ENCODE results near the gene POR.
"Not testable (repeated sequence)": the region's sequence is repeated elsewhere in the genome, so short reads cannot be mapped to it uniquely, and the experiment has no call there.

Gene POR

DNA sequence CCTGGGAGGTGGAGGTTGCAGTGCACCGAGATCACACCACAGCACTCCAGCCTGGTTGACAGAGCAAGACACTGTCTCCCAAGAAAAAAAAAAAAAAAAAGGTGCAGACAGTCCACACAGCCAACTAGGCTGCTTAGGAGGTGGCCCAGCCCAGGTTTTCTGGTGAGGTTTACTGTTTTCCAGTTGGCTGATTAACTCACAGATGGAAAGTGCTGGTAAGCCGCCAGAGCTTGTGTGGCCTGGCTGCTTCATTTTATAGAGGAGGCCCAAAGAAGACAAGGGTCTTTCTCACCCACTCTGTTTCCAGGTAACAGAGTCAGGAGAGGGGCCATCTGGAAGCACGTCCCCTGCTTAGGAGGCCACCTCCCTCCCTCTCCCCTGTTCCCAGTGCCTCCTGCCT, 29.9 kb upstream of the POR start:
- no peak for DNase-seq (ENCODE audit: low read depth)

DNA sequence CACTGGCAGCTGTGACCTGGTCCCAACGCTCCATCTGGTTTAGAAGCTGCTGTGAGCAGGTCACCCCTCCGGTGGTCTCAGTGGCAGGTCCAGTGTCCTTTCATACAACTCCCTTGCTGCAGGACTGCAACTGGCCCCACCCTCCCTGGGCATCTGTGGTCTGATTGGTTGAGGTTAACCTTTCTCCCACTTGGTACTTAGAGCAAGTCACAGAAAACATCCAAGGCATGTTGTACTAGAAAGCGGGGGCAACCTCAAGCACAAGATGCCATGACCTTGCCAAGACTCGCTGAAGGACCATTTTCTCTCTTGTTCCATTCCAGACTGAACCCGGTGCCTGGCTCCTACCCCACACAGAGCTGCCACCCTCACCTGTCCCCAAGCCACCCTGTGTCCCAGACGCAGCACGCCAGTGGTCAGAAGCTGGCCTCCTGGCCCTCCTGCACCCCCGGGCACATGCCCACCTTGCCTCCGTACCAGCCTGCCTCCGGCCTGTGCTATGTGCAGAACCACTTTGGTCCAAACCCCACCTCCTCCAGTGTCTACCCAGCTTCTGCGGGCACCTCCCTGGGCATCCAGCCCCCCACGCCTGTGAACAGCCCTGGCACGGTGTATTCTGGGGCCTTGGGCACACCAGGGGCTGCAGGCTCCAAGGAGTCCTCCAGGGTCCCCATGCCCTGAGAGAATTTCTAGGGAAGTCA, 27.1 kb upstream of the POR start:
- no peak for DNase-seq (ENCODE audit: low read depth)

DNA sequence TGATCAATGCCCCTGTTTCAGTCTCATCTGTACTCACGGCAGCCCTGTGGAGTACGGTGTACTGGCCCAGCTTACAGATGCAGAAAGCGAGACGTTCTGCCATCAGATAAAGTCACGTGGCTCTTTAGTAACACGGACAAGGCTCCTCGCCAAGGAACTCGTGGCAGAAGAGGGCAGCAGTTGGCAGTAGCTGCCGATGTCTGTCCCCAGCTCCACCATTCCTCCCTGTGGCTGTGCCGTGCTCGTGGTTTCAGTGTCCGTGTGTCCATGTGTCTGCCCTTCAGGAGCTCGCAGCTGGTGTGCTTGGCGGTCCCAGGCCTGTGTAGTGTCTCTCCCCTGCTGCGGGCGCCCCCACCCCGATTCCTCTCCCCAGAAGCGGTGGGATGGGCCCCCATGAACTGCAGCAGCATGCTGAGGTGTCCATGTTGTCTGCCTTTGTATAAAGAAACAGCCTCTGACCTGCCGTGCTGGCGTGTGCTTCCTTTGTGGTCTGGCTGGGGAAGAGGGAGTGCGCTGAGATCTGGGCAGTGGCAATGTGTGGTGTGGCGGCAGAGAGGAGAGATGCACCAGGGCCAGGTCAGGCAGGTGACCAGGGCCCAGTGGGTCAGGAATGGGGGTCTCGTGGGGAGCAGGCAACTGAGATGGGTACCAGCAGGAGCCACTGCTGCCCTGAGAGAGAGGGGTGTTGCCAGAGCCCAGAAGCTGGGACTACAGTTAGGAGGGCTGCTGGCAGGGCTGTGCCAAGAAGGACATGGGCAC, 26.3 kb upstream of the POR start:
- DNase-seq (ENCODE audit: low read depth): no peak

DNA sequence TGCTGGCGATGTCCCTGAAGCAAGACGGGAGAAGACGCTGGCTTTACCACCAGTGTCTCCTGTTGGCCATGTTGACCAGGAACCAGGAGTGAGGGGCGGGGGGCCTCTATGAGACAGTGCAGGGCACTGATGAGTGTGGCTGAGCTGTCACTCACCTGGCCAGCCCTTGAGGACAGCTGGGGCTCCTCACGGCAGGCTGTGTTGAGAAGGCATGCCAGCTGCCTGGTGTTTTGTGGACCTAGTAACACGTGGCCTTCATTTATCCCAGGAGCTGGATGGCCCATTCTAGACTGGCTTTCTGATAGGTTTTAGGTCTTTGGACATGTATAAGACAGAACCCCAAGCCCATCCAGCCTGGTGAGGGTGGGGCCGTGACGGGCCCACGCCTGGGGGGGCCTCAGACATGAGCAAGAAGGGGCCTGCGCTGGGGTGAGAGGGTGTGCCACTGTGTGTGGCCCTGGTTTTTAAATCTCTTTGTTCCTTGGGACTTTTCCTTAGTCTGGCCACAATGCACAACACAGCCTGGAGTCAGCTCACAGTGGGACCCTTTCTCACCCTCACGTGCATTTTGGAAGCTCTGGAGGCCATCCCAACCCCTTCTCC, 25.6 kb upstream of the POR start:
- DNase-seq (ENCODE audit: low read depth): no peak

DNA sequence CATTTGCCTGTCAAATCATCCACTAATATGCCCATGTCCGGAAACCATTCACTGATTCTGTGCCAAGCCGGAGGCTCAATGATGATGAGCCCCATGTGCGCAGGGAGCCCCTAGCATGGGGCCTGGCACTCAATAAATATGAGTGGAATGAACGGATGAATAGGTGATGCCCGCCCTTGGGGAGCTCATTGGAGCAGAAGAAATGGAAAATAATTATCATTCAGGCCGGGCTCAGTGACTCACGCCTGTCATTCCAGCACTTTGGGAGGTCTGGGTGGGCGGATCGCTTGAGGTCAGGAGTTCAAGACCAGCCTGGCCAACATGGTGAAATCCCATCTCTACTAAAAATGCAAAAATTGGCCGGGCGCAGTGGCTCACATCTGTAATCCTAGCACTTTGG, 25.1 kb upstream of the POR start:
- no peak for DNase-seq (ENCODE audit: low read depth)

DNA sequence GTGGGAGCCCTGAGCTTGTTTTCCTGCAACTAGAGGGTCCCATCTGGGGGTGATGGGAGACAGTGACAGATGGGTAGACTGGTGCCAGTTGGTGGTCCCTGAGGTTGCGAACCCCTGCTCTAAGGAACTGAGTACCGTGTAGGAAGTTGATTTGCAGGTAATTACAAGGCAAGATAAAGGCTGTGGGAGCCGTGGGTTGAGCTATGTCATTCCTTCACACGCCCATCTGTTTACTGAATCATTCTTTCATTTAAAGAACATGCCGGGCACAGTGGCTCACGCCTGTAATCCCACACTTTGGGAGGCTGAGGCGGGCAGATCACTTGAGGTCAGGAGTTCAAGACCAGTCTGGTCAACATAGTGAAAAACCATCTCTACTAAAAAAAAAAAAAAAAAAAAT, 23.7 kb upstream of the POR start:
- DNase-seq (ENCODE audit: low read depth): not testable (repeated sequence)

DNA sequence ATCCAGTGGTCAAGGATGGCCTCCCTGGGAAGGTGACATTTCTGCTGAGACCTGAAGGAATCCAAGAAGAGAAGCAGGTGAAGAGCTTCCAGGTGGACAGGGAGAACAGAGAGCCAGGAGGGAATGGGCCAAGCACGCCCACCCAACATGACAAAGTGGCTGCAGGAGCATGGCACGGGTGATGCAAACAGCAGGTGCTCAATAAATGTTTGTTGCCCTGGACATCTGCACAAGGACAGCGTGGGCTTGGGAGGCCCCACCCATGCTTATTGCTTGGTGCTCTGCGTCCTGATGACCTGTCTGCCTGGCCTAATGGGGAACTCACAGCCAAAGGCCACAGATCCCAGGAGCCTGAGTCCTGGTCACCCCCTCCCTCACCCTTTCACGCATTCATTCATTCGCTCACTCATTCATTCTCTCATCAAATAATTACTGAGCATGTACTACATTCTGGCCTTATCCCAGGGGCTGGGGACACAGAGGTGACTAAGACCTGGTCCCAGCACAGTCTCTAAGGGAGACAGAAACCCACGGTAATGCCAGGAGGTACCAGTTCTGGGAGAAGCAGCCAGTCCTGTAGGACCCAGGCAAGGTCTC, 23.0 kb upstream of the POR start:
- no peak for DNase-seq (ENCODE audit: low read depth)

DNA sequence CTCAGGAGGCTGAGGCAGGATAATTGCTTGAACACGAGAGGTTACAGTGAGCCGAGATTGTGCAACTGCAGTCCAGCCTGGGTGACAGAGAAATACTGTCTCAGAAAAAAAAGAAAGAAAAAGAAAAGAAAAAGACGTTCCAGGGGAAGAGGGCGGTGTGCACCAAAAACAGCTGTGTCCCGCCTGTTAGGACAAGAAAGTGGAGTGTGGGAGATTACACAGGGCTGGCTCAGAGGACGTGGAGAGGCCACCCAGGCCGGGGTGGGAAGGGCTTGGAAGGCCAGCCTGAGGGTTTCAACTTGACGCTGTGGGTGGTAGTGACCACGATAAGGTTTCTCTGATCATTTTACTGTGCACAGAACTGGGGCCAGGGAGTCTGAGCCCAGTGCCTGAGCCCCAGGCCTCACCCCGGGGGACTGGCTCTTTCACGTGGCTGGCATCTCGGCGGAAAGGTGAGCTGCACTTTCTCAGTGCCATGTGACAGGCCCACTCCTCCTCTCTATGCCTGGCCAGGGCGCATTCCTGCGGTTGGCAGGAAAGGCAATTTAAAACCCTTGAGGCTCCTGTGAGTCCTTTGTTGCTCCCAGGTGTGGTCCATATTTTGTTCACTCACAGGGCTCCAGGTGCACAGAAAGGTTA, 22.2 kb upstream of the POR start:
- no peak for DNase-seq (ENCODE audit: low read depth)

DNA sequence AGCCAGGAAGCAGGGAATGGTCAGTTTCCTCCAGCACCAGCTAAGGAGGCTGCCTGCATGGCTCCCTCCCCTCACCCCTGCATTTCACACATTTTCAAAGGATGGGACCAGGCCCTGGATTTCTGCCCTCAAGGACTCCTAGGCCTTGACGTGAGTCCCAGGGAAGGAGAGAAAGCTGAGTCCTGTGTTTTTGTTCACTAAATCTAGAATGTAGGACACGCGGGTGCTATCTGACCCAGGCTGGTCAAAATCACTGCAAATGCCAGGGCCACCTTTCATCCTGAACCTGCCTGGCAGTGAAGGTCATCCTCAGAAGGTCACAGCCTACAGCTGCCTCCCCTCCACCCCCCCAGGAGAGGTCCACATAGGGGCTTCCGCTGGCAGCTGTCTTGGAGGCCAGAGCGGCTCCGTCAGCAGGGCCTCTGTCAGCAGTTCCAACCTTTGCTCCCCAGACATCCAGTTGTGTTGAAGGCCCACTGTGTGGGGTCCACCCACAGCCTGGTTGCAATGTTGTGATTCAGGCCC, 18.1 kb upstream of the POR start:
- no peak for DNase-seq (ENCODE audit: low read depth)

DNA sequence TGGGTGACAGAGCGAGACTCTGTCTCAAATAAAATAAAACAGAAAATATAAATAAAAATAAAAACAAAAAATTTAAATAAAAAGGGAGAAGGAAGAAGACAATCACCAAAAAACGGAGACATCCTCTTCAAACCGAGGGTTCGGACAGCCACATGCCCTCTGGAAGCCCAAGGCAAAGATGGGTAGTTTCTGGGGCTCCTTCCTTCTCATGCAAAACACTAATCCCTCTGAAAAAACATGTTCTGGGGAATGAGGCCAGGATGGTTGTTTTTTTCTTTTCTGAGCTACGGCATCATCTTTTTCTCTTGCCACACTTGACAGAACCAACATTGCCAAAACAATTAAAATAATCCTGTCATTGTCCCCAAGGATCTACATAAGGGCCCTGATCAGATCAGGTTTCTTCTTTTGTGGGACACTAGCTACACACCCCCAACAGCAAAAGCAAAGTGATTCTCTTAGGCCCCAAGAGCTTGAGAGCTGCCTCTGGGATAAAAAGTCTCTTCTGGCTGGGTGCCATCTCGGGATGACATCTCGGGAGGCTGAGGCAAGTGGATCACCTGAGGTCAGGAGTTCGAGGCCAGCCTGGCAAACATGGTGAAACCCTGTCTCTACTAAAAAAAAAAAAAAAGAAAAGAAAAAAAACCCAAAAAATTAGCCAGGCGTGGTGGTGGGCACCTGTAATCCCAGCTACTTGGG, 14.2 kb upstream of the POR start:
- DNase-seq (ENCODE audit: low read depth): no peak

DNA sequence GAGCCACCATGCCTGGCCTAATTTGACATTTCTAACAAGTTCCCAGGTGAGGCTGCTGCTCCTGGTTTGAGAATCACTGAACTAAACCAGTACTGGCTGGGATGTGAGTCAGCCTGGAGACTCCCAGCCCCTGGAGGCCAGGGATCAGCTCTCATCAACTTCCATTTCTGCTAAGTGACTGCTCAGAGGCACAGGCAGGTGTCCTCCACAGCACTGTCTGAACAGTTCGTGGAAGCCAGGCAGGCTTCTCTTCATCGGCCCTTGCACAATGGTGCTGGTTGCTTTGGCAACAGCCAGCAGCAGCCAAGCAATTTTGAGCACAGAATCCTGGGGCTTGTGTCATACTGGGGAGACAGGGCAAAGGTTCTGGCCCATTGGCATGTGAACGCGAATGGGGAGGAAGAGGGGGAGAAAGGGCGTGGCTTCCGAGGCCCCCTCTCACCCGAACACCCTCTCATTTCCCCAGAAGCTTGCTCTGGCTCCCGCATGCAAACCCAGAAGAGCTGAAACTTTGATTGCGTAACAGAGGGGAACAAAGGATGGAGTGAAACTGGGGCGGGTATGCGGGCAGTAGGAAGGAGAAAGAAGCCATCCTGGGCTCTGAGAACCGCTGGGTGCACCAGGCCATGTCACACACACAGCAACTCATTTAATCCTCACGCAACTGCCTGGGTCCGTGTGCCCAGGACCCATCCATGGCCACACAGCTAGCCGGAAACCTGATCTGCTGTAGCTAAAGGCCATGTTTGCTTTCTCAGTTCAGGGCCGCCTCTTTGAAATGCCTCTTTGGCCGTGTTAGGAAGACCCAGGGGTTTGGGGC, 9.0 kb upstream of the POR start:
- no peak for DNase-seq (ENCODE audit: low read depth)

DNA sequence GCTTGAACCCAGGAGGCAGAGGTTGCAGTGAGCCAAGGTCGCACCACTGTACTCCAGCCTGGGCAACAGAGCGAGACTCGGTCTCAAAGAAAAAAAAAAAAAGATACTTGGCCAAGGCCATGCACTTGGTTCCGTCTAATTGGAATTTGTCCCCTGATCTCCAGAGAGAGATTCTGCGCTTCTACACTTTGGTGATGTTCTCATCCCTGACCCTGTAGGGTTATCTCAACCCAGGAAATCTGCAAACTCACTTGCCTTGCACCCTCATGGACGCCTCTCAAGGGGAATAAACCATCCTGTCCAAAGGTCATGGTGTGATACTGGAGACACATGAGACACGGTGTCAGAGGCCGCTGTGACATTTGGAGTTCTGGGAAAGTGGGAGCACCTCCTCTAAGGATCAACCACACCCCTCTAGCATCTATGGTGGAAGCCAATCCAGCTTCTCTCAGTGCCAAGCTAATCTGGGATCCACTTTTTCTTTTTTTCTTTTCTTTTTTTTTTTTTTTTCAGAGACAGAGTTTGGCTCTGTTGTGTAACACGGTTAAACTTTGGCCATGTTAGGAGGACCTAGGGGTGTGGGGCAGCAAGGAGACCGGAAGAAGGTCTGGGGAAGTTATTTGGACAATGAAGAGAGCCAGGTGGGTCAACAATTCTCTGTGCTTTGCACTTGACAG, 7.8 kb upstream of the POR start:
- no peak for DNase-seq (ENCODE audit: low read depth)

DNA sequence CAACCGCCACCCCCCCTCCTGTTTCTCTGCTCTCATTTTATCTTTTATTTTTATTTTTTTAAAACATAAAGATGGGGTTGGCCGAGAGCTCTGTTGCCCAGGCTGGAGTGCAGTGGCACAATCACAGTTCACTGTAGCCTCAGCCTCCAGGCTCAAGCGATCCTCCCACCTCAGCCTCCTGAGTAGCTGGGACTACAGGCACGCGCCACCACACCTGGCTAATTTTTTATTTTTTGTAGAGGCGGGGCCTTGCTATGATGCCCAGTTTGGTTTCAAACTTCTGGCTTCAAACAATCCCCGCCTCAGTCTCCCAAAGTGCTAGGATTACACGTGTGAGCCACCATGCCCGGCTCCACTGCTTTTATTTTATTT, 7.3 kb upstream of the POR start:
- not testable (repeated sequence) for DNase-seq (ENCODE audit: low read depth)

DNA sequence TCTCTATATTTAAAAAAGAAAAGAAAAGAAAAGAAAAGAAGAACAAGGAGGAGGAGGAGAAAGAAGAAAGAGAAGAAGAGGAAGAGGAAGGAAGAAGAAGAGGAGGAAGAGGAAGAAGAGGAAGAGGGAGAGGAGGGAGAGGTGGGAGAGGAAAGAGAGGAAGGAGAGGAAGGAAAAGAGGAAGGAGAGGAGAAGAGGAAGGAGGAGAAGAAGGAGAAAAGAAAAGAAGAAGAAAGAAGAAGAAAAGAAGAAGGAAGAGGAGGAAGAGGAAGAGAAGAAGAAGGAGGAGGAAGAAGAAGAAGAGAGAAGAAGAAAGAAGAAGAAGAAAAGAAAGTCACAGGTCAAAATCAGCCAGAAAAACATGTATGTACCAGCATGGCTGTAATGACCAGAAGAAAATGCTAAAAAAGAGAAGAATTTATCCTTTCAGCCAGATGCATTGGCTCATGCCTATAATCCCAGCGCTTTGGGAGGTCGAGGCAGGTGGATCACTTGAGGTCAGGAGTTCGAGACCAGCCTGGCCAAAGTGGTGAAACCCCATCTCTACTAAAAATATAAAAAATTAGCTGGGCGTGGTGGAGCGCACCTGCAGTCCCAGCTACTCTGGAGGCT, 5.3 kb upstream of the POR start:
- no peak for DNase-seq (ENCODE audit: low read depth)

DNA sequence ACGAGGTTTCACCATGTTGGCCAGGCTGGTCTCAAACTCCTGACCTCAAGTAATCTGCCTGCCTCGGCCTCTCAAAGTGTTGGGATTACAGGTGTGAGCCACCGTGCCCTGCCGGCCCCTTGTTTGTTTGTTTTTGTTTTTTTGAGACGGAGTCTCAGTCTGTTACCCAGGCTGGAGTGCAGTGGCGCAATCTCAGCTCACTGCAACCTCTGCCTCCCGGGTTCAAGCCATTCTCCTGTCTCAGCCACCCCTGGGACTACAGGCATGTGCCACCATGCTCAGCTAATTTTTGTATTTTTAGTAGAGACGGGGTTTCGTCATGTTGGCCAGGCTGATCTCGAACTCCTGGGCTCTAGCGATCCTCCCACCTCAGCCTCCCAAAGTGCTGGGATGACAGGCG, 3.8 kb upstream of the POR start:
- DNase-seq (ENCODE audit: low read depth): not testable (repeated sequence)

DNA sequence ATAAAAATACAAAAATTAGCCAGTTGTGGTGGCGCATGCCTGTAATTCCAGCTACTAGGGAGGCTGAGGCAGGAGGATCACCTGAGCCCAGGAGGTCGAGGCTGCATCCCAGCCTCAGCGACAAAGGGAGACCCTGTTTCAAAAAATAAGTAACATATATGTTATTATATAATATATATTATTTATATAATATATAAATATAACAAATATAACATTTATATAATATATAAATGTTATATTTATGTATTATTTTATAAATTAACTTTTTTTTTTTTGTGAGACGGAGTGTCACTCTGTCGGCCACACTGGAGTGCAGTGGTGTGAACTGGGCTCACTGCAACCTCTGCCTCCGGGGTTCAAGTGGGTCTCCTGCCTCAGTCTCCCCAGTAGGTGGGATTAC, 1.5 kb upstream of the POR start:
- DNase-seq (ENCODE audit: low read depth): no peak

DNA sequence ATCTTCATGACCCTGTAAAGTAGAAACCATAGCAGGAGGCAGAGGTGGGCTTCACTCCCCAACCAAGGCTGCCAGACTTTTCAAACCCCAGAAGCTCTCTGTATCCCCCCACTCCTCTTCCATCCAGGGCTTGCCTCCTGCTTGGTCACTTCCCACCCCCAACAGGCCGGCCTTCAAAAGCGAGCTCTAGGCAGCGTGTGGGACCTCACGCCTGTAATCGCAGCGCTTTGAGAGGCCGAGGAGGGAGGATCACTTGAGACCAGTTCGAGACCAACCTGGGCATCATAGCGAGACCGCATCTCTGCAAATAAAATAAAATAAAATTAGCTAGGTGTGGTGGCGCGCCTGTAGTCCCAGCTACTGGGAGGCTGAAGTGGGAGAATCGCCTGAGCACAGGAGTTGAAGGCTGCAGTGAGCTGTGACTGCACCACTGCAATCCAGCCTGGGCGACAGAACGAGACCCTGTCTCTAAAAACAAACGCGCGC, 743 bp upstream of the POR start:
- DNase-seq (ENCODE audit: low read depth): no peak

DNA sequence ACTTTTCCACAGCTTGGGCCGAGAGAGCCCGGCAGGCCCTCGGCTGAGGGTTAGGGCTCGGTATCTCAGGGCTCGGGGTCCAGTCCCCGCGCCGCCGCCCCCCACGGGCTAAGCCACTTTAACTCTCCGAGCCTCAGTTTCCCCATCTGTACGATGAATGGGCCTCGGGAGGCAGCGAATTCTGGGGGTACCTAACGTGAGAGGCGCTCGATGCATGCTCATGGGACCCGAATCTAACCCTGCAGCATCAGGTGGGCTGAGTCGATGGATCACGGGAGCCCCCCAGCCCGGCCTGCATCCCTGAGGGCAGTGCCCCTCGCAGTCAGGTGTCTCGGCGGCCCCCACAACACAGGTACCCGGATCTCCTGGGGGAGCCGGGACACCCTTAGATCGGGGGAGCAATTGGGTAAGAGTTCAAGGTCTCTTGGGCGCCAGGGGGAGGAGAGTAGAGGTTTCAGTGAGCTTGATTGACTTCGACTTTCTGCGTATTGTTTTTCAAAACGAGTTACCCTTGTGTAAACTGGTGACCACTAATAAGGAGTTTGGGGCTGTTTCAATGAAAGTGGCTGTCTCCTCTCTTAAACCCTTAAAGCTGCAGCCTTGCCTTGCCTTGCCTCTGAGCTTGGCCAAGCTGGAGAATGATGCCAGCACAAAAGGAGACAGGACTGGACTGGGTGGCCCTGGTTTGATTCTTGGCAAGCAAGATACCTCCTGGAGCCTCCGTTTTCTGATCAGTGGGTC, 631 bp downstream of the POR start:
- no peak for DNase-seq (ENCODE audit: low read depth)

DNA sequence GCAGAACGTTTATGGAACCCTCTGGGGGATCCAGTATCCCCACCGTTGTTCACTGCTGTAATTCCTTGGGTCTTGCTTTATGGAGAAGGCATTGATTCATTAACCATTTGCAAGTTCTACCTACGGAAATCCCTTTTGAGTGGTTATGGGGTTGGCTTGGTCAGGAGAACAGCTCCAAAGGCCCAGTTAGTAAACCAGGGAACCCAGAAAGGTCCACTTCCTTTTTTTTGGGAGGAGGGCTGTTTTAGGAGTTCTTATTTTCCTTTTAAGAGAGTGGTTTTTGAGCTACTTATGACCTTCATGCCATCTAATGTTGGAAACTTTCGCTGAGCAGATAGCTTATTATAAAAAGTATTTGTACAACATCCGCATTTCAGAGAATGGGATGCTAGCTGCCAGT, 1.3 kb downstream of the POR start:
- DNase-seq (ENCODE audit: low read depth): no peak

All from activated T-helper 9 cell treated with anti-CD3 and anti-CD28 coated beads, Interleukin-2, amount 50 U/mL, for 16 hours (primary cell).